ENCODE measurements around the gene MKNK1. TPM values are rescaled to one million over a fixed set of nuclear protein-coding genes. Genes with fewer than 3 reads are reported as not detected.

Gene MKNK1
- total RNA-seq, 1 donor, result 25.4 TPM

DNA sequence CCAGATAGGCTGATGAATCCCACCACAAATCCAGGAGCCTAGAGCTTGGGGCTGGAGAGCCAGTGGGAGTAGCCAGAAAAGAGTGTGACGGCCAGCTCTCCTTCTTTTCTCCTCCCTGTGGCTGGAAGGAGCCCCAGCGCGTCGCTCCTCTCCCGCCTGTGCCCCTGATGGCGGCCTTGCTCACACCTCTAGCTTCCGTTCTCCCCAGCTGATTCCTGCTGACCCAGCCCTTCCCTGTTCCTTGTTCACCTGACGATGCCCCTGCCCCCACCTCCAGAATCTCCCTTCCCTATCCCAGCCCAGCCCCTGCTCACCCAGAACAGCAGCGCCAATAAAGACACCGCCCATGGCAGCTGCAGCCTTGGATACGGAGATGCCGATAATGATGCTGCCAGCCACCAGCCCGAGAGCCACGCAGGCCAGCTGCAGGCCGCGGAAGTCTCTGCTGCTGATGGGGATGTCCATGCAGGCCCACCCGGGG is 53.3 kb downstream of the MKNK1 start:
- no peaks in the 10 kb centered on the region for H3K9me3 ChIP-seq (ENCODE audit: low read depth, low read length)
- H3K4me1 ChIP-seq (ENCODE audit: insufficient read depth, low read length), result no peaks in the 10 kb centered on the region
- H3K27me3 ChIP-seq (ENCODE audit: insufficient read depth, low read length), result peaks cover 5% of the 10 kb centered on the region
- no peak overlapping the region for H3K4me3 ChIP-seq (ENCODE audit: low read length)

DNA sequence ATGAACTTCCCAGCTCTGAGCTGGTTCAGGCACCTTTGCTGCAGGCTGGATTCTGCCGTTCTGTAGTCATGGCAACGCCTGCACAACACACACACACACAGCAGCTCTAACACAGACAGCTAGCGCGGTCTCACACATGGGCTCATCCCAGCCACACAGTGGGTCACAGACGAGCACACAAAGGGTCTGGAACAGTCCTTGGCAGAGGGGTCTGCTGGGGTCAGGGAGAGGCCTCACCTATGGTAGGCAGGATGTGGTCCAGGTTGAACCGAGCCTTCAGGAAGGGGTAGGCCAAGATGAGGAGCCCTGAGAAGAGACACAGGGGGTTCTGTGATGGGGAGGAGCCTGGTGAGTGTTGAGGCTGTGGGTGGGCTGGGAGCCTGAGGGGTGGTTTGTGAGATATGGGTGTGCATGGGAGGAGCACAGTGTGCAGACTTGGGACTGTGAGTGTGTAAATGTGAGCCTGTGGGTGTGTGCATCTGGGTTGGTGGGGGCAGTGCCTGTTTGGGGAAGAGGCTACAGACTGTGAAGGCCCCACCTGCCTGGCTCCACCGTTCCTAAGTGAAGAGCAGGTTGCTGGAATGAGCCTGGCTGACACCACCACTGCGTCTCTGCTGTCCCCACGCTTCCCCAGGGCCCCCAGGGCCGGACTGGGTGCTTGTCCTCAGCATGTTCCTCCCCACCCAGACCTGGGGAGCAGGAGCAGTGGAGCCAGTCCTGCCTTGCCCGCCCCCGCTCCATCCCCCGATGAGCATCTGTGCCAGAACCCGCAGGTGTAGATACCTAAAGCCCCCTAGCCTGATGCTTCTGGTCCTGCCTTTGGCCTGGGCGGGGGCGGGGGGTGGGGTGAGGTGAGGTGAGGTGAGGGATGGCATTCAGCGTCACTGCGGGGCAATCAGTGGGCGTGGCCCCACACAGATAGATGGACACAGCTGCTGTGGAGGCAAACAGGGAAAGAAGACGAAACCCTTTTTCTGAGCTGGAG is 54.1 kb downstream of the MKNK1 start:
- Histone ChIP-seq H3K27me3 (ENCODE audit: insufficient read depth, low read length) (peaks cover 10% of the 10 kb centered on the region), H3K9me3 (ENCODE audit: low read depth, low read length) (no peaks in the 10 kb centered on the region), H3K4me1 (ENCODE audit: insufficient read depth, low read length) (no peaks in the 10 kb centered on the region), H3K4me3 (ENCODE audit: low read length) (no peak overlapping the region)

DNA sequence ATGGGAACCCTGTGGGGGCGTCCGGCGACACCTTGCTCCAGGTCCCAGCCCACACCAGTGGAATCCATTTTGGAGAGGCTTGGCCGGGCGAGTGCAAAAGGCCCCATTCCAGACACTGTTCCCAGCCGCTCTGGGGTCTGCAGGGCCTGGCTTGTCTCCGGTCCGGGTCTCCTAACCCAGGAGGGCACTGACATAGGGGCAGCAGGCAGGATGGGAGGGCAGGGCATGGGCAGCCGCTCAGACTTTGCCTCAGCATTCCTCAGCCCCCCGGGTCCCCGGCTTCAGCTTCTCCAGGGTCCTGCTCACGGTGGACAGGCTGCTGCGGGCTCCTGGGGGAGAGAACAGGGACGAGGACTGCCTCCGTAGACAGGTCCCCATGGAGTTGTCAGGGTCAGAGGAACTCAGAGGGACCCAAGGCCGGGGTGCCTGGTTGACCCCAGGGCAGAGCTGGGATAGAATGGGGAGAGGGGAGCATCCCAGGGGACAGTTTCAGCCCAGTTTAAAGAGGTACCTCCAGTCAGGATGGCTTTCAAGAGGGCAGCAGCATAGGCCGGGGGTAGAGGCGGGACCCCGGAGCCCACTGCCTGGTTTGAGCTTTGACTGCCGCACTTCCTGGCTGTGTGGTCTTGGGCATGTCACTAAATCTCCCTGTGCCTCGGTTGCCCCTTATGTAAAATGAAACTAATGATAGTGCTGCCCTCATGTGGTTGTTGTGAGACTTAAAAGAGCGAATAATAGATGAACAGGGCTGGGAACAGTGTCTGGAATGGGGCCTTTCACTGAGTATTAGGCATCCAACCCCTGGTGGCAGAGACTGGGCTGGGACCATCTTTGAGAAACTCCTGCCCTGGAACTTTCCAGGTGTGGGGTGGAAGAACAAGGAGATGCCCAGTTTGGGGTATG is 56.3 kb downstream of the MKNK1 start:
- Histone ChIP-seq H3K27me3 (ENCODE audit: insufficient read depth, low read length) (peaks cover 30% of the 10 kb centered on the region), H3K4me1 (ENCODE audit: insufficient read depth, low read length) (no peaks in the 10 kb centered on the region), H3K4me3 (ENCODE audit: low read length) (no peak overlapping the region), H3K9me3 (ENCODE audit: low read depth, low read length) (no peaks in the 10 kb centered on the region)

GRCh38 chr1:46546210-46546609 is 57.9 kb downstream of the MKNK1 start:
- H3K4me3 ChIP-seq (ENCODE audit: low read length), result no peak overlapping the region
- H3K9me3 ChIP-seq (ENCODE audit: low read depth, low read length), result no peaks in the 10 kb centered on the region
- peaks cover 30% of the 10 kb centered on the region for H3K27me3 ChIP-seq (ENCODE audit: insufficient read depth, low read length)
- no peaks in the 10 kb centered on the region for H3K4me1 ChIP-seq (ENCODE audit: insufficient read depth, low read length)

DNA sequence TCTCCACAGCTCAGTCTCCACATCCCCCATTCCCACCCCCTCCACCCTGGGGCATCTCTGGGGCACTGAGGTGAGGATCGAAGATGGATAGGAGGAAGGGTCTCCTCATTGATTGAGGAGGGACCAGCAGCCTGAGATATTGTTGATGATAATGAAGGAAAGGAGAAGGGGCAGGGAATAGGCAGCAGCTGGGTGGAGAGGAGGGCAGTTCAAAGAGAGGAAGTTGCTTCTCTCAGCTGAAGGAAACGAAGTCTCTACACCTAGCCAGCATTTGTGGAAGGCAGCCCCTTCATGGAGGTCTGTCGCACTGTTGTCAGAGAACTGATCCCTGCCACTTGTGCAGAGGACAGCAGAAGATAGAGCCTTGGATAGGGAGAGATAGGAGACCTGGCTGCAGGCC is 58.3 kb downstream of the MKNK1 start:
- H3K4me3 ChIP-seq (ENCODE audit: low read length), result no peak overlapping the region
- peaks cover 30% of the 10 kb centered on the region for H3K27me3 ChIP-seq (ENCODE audit: insufficient read depth, low read length)

GRCh38 chr1:46544561-46545240 is 59.4 kb downstream of the MKNK1 start:
- Histone ChIP-seq H3K4me3 (ENCODE audit: low read length) (no peak overlapping the region), H3K27me3 (ENCODE audit: insufficient read depth, low read length) (peaks cover 30% of the 10 kb centered on the region), H3K4me1 (ENCODE audit: insufficient read depth, low read length) (no peaks in the 10 kb centered on the region)

More for the DNA sequence above, 58.3 kb downstream of the MKNK1 start:
- H3K9me3 ChIP-seq (ENCODE audit: low read depth, low read length), result no peaks in the 10 kb centered on the region
- H3K4me1 ChIP-seq (ENCODE audit: insufficient read depth, low read length), result no peaks in the 10 kb centered on the region

GRCh38 chr1:46543761-46544560 is 60.1 kb downstream of the MKNK1 start:
- H3K9me3 ChIP-seq (ENCODE audit: low read depth, low read length), result no peaks in the 10 kb centered on the region
- peaks cover 30% of the 10 kb centered on the region for H3K27me3 ChIP-seq (ENCODE audit: insufficient read depth, low read length)
- no peak overlapping the region for H3K4me3 ChIP-seq (ENCODE audit: low read length)
- no peaks in the 10 kb centered on the region for H3K4me1 ChIP-seq (ENCODE audit: insufficient read depth, low read length)

More at GRCh38 chr1:46544561-46545240, 59.4 kb downstream of the MKNK1 start:
- H3K9me3 ChIP-seq (ENCODE audit: low read depth, low read length), result no peaks in the 10 kb centered on the region

DNA sequence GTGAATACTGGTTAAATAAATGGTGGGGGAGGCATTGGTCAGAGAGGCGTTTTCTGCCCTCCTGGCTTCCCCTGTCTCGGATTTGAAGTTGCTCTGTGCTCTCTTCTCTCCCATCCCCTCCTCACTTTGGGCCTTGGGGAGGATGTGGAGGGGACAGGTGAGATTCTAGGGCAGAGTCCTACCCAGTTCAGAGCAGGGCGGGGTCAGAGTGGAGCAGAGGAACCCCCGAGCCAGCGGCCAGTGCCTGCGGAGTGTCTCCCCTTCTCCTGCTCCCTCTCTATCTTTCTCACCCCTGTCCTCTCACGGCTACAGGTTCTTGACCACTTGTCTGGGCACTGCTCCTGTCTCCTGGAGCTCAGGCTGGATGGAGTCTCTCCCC is 60.7 kb downstream of the MKNK1 start:
- Histone ChIP-seq H3K4me1 (ENCODE audit: insufficient read depth, low read length) (no peaks in the 10 kb centered on the region), H3K27me3 (ENCODE audit: insufficient read depth, low read length) (peaks cover 30% of the 10 kb centered on the region)

GRCh38 chr1:46539972-46540371 is 64.1 kb downstream of the MKNK1 start:
- H3K4me3 ChIP-seq (ENCODE audit: low read length), result no peak overlapping the region
- peaks cover 32% of the 10 kb centered on the region for H3K27me3 ChIP-seq (ENCODE audit: insufficient read depth, low read length)
- no peaks in the 10 kb centered on the region for H3K9me3 ChIP-seq (ENCODE audit: low read depth, low read length)
- no peaks in the 10 kb centered on the region for H3K4me1 ChIP-seq (ENCODE audit: insufficient read depth, low read length)

More for the DNA sequence above, 60.7 kb downstream of the MKNK1 start:
- H3K4me3 ChIP-seq (ENCODE audit: low read length), result no peak overlapping the region
- no peaks in the 10 kb centered on the region for H3K9me3 ChIP-seq (ENCODE audit: low read depth, low read length)

- Histone ChIP-seq H3K27me3 (ENCODE audit: insufficient read depth, low read length) (peaks cover 27% of the 10 kb centered on the region), H3K4me1 (ENCODE audit: insufficient read depth, low read length) (peaks cover 7% of the 10 kb centered on the region), H3K9me3 (ENCODE audit: low read depth, low read length) (no peaks in the 10 kb centered on the region), H3K4me3 (ENCODE audit: low read length) (no peak overlapping the region)
Measured at GRCh38 chr1:46538147-46538546, 65.9 kb downstream of the MKNK1 start.

GRCh38 chr1:46537651-46538050 is 66.4 kb downstream of the MKNK1 start:
- Histone ChIP-seq H3K4me1 (ENCODE audit: insufficient read depth, low read length) (peaks cover 9% of the 10 kb centered on the region), H3K4me3 (ENCODE audit: low read length) (no peak overlapping the region), H3K9me3 (ENCODE audit: low read depth, low read length) (no peaks in the 10 kb centered on the region), H3K27me3 (ENCODE audit: insufficient read depth, low read length) (peaks cover 26% of the 10 kb centered on the region)

GRCh38 chr1:46536527-46536926 is 67.5 kb downstream of the MKNK1 start:
- no peak overlapping the region for H3K4me3 ChIP-seq (ENCODE audit: low read length)
- peaks cover 13% of the 10 kb centered on the region for H3K4me1 ChIP-seq (ENCODE audit: insufficient read depth, low read length)
- H3K27me3 ChIP-seq (ENCODE audit: insufficient read depth, low read length), result peaks cover 31% of the 10 kb centered on the region
- no peaks in the 10 kb centered on the region for H3K9me3 ChIP-seq (ENCODE audit: low read depth, low read length)

DNA sequence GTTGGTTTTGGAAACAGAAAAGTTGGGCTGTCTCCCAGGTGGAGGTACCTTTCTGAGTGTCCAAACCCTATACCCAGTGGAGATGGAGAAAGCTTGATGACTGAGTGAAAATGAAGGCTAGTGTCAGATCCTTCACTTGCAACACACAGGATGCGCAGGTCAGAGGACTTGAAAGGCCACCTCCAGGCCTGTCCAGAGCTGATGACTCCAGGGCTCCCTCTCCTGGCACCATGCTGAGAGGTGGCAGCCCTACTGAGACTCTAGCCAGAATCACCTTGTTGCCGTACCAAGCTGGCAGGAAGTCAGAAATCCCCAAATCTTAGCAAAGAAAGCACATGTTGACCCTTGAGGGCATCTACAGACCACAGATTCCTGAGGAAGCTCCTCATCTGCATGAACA is 69.0 kb downstream of the MKNK1 start:
- H3K9me3 ChIP-seq (ENCODE audit: low read depth, low read length), result no peaks in the 10 kb centered on the region
- H3K27me3 ChIP-seq (ENCODE audit: insufficient read depth, low read length), result peaks cover 31% of the 10 kb centered on the region

More for the DNA sequence above, 69.0 kb downstream of the MKNK1 start:
- Histone ChIP-seq H3K4me3 (ENCODE audit: low read length) (no peak overlapping the region), H3K4me1 (ENCODE audit: insufficient read depth, low read length) (peaks cover 13% of the 10 kb centered on the region)

All from mononuclear cell (primary cell).